Kidney capillary endothelial cell (primary cell): Measurements from ENCODE around the gene NFIA.
"Not testable (repeated sequence)": the region's sequence is repeated elsewhere in the genome, so short reads cannot be mapped to it uniquely, and the experiment has no call there.

Experiments used
- DNase-seq: peaks from one replicate; pipeline ENCODE4 v3.0.0-alpha.2; 2018; ENCODE audit warnings: low spot score

NFIA gene

DNA sequence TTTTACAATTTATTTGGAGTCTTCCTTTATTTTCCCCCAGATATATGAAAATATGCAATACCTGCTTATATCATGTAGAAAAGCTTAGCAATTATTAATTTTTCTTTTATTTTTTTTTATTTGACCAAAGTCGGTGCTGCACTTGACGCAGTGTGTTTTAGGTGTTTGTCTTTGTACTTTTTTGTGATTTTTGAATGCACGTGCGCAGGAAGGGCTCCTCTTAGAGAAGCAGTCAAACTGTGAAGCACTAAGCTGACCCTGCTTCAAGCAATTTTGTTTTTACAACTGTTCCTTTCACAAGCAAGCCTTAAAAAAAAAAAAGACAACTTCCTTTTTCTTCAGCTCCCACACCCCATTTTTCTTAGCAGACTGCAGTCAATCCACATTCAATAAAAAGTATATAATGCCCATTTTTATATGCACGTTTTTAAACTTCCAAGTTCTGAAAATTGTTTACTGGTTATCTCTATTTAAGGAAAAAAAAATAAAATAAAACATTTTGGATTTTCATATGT, 375.2 kb downstream of the NFIA start:
- no peak for DNase-seq

DNA sequence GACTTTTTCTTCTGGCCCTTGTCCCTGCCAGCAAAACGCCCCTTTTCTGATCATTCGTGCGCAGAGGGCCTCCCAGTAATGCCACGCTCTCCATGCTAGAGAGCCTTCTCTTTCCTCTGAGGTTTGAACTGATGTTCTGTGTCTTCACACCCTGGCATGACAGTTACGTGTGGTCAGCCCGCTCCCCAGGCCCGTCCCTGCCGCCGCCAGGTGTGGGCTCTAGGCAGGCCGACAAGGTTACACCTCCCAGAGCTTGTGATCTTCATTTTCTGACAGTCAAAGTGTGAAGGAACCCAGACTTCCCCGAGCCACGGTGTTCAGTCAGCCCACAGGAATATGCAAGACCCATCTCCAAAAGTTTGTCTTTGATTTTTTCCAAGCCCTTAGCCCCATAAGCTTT, 377.0 kb downstream of the NFIA start:
- no peak for DNase-seq

DNA sequence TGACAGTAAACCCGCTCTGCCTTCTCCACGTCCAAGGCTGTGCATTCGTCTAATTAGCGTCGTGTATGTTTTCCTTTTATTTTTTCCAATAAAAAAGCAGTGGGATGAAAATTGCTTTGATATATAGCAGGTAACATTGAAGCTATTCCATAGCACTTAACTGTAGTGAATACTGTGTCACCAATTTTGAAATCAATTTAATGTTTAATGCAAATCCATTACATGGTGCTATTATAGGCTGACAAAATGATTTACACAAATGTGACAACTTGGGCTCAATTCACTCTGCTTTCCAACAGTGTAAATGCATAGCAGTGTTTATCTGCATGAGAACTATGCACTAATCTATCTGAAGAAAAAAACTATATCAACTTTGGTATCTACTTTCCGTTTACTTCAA, 377.8 kb downstream of the NFIA start:
- no peak for DNase-seq

DNA sequence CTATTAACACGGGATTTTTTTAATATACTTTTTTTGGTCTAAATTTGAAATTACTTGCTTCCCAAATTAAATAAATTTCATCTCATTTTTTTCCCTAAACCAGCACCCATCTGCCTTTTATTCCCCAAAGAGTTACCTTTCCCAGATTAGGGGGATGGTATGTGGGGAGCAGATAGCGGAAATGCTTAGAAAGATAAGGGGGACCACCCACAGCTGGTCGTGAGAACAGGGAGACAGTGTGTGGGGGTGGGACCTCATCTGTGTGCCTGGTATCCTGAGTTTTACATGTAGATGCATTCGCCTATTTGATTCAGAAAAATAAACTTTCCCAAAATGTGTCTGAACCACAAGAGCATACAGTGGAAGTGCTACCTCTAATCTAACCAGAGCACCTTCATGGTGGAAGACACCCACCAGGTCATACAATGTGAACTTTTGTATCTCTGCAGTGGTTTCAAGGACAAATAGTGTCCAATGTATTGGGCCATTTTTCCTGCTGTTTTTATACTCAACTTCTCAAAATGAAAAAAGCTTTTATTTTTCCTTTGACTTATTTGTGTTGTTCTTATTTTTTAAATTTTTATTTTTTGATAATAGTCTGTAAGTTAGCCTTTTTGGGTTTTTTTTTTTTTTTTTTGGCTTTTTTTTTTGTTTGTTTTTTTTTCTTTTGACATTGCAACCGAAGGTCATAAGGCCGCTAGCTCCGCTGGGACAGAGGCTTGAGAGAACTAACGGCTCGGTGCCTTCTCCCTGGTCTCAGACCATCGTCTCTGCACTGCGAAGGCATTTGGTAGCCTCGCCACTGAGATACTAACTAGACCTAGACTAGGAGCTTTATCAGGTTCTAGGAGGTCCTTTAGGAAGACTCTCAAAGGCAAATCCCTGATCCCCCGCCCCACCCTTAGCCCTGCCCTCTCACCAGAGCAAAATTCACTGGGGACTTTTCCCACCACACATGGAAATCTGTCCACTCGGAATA, 379.3 kb downstream of the NFIA start:
- no peak for DNase-seq

DNA sequence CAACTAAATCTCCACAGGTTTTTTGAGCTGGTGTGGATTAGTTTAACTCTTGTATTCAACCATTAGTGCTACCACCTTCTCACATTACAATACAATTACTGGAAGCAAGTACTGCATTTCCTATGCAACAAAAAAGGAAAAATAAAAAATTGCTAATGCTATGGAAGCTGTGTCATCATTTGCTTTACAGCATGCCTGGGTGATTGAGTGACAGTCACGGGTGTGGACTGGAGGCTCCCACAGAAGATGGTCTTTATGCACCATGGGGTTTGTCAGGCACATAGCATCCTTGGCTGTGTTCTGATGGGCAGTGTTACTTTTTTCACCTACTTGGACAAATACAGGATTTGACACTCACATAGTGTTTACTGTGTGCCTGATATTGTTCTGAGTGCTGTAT, 380.3 kb downstream of the NFIA start:
- no peak for DNase-seq

DNA sequence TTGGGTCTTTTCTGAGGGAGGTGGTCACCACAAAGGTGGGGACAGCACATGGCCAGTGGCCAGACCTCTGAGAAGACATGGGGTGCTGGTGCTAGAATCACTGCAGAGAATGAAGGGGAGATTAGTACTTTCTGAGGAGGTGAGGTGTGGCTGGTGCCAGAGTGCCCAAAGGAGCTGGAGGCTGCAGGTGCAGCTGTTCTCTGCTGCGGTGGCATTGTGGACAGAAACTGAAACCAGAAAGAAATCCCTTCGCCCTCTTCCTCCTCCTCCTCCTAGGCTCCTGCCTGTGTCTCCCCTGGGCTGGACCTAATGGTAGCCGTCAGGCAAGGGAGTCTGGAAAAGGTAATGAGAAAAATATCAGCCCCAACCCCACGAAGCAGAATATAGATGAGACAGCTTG, 380.9 kb downstream of the NFIA start:
- no peak for DNase-seq

DNA sequence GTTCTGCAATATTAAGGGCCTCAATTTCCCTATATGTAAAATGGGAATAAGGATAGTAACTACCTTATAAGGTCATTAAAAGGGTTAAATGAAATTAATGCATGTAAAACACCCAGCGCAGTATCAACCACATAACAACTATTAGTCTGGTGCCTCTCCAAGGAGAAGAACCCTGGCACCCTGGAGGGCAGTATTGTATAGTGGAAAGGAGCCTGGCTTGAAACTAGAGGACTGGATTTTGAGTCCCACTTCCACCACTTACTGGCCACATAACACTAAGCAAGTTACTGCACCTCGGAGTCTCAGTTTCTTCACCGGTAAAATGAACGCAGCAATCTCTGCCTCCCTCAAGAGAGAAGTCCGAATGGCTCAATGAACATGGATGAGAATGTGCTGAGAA, 385.5 kb downstream of the NFIA start:
- not testable (repeated sequence) for DNase-seq

DNA sequence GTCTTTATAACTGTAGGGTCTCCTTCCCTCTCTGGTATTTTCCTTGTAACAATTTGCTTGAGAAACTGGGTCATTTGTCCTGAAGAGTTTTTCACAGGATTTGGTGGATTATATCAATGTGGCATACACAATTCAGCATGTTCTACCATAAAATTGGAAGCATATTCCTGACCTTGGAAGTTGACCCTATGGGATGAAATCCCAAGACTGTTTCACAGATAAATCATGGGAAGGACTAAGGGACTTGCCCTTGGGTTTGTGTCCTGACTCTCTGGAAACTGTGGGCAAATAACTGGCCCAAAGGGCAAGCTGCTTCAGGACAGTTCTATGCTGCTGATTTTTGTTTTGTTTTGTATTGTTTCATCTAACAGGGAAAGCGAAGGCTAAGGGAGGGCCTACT, 387.0 kb downstream of the NFIA start:
- DNase-seq = no peak

DNA sequence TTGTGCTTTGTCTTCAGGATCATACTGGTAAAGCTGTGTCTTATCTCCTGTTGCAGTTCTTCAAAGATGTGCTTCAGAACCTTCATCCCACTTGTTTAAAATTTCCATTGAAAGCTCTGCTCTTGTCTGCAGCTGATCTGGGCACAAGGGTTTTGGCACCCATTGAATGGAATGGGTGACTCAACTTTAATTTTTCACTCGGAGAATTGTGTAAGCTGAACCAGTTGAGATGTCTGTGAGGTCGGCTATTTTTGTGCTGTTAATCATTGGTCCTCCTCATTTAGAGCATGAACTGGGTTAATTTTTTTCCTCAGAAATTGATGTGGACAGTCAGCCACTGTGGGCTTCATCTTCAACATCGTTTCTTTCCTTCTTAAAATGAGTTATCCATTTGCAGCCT, 390.5 kb downstream of the NFIA start:
- no peak for DNase-seq

DNA sequence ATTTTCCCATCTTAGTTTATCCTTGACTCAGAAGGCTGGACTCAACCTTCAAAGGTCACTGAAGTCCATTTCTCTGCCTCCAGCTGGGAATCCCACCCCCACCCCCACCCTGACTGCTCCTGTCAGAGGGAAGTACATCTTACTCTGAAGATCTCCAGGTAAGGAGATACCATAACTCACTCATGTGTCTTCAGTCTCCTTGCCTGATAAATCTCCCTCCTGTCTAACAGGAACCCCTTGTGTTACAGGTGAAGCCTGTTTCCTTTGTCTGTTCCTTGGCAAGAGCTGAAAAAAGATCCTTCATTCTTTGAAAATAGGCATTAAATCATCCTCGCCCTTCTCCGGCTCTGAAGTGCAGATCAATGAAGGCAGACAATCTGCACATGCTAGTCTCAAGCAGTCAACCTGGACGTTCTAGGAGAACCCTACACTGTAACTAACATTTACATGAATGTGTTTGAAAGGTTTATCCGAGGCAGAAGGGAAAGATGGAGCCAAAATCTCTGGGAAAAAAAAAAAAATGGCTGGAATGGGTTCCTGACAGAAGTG, 392.0 kb downstream of the NFIA start:
- DNase-seq = no peak

DNA sequence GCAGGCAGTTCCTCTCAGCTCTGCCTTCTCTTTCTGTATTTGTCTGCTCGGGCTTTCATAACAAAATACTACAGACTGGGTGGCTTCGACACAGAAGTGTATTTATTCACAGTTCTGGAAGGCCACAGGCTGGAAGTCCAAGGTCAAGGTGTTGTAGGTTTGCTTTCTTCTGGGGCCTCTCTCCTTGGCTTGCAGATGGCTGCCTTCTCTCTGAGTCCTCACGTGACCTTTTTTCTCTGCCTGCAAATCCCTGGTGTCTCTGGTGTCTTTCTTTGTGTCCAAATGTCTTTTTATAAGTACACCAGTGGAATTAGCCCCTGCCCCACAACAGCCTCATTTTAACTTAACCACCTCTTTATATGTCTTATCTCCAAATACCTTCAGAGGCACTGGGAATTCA, 392.6 kb downstream of the NFIA start:
- DNase-seq = no peak

DNA sequence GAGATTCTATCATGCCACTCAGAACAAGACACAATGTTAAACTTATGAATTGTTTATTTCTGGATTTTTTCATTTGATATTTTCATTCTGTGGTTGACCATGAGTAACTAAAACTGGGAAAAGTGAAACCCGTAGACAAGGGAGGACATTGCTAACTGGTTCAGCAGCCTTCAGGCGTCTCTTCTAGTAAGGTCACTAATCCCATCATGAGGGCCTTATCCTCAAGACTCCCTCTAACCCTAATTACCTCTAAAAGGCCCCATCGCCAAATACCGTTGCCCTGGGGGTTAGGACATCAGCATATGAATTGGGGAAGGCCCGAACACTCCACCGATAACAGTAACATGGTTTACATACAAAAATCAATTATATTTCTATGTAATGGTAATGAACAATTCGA, 394.9 kb downstream of the NFIA start:
- DNase-seq = no peak

DNA sequence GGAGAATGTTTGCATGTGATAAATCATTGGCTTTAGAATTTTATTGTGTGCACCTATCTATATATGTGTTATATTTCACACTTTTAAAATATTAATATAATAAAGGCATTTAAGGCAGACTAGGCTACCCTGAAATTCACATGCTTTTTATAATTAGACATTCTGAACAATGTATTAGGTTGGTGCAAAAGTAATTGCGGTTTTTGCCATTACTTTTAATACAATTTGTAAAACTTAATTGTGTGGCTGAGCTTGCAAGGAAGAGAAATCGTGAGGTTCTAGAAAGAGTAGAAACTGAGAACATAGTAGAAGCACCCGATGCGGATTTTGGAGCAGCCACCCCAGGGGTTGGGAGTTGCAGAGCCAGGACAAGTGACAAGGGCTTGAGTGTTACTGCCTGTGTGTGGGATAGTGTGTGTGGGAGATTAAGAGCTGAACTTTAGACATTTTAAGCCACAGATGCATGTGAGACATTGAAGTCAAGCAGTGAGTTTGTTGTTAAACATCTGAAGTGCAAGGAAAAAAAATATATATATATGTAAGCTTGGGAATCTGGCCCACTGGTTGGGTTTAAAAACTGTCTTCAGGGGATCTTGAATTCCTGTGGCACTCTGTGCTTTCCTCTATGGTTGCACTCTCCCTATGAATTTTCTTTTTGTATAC, 398.0 kb downstream of the NFIA start:
- DNase-seq = no peak

DNA sequence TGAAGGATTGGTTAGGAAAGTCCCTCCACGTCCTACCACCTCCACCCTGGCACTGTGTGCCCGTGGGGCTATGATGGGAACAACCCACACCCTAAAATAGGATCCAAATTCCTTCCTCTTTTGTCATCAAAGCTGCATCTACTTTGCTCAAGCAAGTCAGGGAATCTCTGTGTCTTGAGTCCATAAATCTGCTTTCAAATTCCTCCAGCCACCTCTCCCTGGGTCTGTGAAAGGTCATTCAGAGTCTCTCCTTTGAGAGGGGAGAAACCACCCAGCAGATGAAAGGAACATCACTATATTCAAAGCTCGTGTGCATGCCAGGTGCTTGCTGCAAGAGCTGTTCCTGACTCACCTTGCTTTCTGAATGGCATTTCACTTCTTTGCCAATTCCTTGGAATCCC, 399.0 kb downstream of the NFIA start:
- no peak for DNase-seq

DNA sequence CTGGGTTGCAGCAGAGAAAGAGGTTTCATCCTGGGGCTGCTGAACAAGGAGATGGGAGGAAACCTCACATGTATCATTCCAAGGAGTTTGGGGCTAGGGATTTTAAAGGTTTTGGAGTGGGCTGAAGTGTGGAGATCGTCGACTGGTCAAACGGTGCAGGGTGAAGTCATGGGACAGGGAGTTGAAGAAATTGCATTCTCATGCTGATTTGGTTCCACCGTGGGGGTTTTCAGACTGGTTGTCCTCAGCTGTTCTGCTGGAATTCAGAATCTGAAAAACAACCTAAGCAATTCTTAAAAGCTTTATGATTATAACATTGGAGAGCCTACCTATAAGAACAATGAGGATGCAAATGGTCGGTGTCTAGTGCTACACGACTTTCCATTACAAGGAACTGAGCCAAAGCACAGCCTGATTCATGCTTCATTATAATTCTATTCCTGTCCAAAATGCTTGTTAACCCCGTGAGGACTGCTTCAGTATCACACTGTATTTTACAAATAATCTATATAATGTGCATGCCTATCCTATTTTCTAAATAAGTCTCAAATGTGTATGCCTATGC, 399.9 kb downstream of the NFIA start:
- no peak for DNase-seq

DNA sequence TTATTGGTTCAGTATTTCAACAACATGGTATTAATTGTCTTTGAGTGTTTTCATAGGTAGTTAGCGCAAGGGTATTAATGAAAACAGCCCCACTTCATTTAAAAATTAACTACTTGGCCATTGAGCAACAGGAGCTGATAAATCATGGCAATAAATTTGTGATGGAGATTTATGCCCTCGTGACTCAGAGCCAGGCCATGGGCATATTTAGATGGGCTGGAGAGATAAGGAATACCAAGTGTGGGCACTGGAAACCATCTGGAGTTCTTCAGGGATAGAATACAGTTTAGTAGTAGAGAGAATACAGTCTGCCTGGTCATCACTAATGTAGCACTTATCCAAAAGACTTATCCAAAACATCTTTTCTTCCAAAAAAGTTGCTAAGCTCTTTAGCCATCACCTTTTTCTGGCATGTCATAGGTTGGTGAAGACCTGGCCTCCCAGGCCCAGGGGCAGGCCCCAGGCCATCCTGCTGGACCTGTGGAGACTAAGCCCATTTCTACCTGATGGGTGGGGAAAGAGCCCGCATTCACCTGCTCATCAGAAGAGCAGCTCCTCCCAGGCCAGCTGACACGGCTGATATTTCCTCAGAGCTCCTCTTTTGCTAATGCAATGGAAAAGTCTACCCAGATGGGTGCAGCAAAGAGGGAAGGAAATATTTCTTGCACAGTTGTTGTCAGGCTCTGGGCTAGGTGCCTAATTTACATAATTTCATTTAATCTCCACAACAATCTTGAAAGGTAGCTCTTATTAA, 404.6 kb downstream of the NFIA start:
- no peak for DNase-seq

DNA sequence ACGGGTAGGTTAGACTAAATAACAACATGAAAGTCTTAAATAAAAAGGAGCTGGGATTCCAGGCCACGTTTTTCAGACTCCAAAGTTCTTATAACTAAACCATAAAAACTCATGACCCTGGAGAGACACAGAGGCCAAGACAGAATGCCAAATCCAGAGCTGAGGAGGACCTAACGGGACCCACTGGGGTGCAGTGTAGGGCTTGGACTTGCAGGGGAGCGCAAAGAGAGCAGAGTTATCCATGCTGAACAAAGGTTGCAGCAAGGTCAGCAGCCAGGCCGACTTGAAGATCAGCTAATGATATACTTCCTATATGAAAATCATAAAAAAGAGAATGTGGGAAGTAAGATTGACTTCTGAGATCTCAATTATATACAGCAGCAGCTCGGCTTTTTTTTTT, 405.4 kb downstream of the NFIA start:
- DNase-seq = no peak

DNA sequence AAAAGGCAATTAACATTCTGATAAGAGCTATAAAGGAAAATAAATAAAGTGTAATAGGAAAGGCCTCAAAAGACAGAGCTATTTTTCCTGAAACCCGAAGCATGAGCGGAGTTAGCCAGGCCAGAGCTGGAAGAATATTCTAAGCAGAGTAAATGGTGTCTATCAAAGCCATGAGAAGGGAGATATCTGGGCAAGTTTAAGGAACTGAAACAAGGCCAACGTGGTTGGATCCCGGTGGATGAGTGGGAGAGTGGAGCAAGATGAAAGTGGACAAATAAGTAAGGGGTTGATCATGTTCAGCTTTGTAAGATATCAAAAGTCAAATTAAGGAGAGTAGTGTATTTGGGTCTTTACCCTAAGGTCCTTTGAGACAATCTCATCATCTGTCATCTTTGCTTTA, 408.6 kb downstream of the NFIA start:
- DNase-seq = no peak

DNA sequence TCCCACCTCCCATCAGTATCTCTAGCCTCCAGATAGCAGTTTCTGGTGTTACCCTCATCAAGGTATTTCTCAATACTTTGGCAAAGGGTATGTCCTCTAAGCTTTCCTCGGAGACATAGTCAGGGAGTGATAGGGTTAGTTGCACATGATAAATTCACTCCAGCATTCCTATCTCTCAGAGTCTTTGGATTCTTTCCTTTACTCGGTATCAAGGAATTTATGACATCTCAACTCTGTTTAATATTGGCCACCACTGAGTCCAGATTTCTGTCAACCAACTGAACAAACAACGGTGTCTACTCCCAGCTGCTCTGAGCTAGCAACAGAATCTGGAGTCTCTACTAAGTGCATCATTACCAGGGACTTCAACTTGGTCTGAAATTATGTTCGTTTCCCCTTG, 409.1 kb downstream of the NFIA start:
- no peak for DNase-seq

DNA sequence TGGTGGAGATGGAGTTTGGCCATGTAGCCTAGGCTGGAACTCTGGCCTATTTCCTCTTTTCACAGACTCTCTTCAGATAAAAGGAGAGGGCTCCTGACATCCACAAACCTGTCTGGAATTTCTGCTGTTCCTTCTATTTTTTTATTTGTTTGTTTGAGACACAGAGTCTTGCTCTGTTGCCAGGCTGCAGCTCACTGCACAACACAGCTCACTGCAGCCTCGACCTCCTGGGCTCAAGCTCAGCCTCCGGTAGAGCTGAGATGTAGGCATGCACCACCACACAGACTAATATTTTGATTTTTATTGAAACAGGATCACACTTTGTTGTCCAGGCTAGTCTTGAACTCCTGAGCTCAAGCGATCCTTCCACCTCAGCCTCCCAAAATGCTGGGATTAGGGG, 411.6 kb downstream of the NFIA start:
- no peak for DNase-seq

DNA sequence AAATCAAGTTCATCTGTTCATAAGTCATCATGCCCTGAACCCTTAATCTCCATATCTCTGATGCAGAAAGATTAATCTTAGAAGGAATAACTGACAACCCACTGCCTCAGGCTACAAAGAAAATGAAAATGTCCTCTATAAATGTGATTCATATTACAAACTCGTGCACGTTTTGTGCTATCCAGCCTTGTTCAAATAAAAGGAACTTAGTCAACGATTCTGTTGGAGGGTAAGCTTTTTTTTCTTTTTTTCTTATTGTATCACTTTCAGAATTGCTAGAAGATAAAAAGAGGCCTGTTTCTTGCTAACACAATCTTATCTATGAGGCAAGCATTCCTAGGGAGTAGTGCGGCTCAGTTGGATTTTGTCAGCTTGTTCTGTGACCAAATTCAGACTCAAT, 414.1 kb downstream of the NFIA start:
- no peak for DNase-seq

DNA sequence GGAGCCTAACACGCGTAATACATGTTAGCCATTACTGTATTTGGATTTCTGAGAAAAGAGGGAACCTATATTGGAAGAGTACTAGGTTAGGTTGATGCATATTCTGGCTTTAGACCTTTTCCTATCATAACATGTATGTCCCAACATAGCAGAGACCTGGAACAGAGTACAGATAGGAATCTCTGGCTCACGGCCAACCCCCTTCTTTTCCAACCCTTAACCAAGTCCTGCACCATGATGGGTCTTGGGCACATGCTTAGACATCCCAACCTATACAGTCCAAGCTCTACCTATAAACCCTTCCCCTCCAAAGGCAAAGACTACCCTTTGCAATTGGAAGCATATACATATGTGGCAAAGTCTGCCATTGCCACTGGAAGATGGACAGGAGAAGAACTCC, 414.7 kb downstream of the NFIA start:
- no peak for DNase-seq
